HepG2 (cell line): ENCODE results near the gene THEM5. TPM values are rescaled to one million over a fixed set of nuclear protein-coding genes. Genes with fewer than 3 reads are reported as not detected.
"Not testable (repeated sequence)": the region's sequence is repeated elsewhere in the genome, so short reads cannot be mapped to it uniquely, and the experiment has no call there.

Source experiments
- ATAC-seq: fragments of 200-7000 bp; cut with Tn5 transposase; 3 replicates; pipeline ENCODE4 v1.9.1; 2020; ENCODE audit warnings: mild to moderate bottlenecking, moderate library complexity
- BruUV-seq: library from RNA; stranded (reverse); fragments of 400-500 nt; replicated peaks from 2 replicates; lab custom pipeline; 2021; lab: Mats Ljungman, UMichigan
- CTCF ChIA-PET: fragments of 300-600 bp; formaldehyde crosslinking; extraction: SDS; loops from one replicate; lab custom pipeline; 2021; ENCODE audit warnings: low total read pairs, inconsistent platforms, low intra/inter-chr PET ratio; lab: Yijun Ruan, JAX
- POLR2A ChIA-PET: fragments of 350-600 bp; sonication (Branson Sonifier 250); formaldehyde crosslinking; loops from one replicate; lab custom pipeline; 2020; ENCODE audit warnings: antibody characterized with exemption, inconsistent platforms; lab: Yijun Ruan, JAX
- DNase-seq: peaks from one replicate; pipeline ENCODE4 v3.0.0-alpha.2; 2015; ENCODE audit warnings: low spot score
- FAIRE-seq: peaks from 3 replicates; lab custom pipeline; 2011; peaks lifted over from hg19 to GRCh38; lab: Jason Lieb, UNC
- H2AFZ ChIP-seq: one replicate; pipeline ENCODE4 v1.6.1; 2011; ENCODE audit warnings: low read length, inconsistent platforms
- H3K27ac ChIP-seq: fragments of 300-600 bp; 3 replicates; pipeline ENCODE4 v1.8.0; 2011; ENCODE audit warnings: mixed run types, mild to moderate bottlenecking, mixed read lengths, low read length, inconsistent platforms; ENCODE audit not compliant: insufficient read depth; ENCODE audit errors: extremely low read length
- H3K27me3 ChIP-seq, 2 experiments: fragments of 200-600 bp in 1 of 2; 2 replicates in 1 of 2; 3 replicates in 1 of 2; pipeline versions ENCODE4 v1.6.0 to v1.8.0; 2011; ENCODE audit warnings: low read length in 2 of 2, mild to moderate bottlenecking in 2 of 2, moderate library complexity in 2 of 2, inconsistent platforms in 1 of 2; ENCODE audit not compliant: insufficient read depth in 2 of 2, control insufficient read depth in 1 of 2
- H3K36me3 ChIP-seq, 2 experiments: fragments of 200-600 bp in 1 of 2; replicated peaks in 1 of 2; 2 replicates in 1 of 2; 3 replicates in 1 of 2; pipeline versions ENCODE4 v1.5.1 to v1.8.0; 2011; ENCODE audit warnings: low read length in 2 of 2, inconsistent platforms in 1 of 2; ENCODE audit not compliant: insufficient read depth in 2 of 2, control insufficient read depth in 1 of 2
- H3K4me1 ChIP-seq: 2 replicates; pipeline ENCODE4 v1.5.1; 2012; ENCODE audit warnings: low read length, inconsistent platforms; ENCODE audit not compliant: insufficient read depth
- H3K4me2 ChIP-seq: 2 replicates; pipeline ENCODE4 v1.6.0; 2011; ENCODE audit warnings: low read depth, low read length, inconsistent platforms
- H3K4me3 ChIP-seq, 3 experiments: fragments of 200-600 bp in 1 of 3; sonication (generic), shearing (Covaris generic) in 1 of 3; replicated peaks in 1 of 3; 2 replicates each; pipeline ENCODE4 v1.5.1; 2011 to 2016; ENCODE audit warnings: low read length in 3 of 3, inconsistent platforms in 2 of 3, low read depth in 2 of 3, mild to moderate bottlenecking in 2 of 3, control low read depth in 1 of 3, mixed read lengths in 1 of 3; ENCODE audit not compliant: insufficient read depth in 1 of 3
- H3K79me2 ChIP-seq: one replicate; pipeline ENCODE4 v1.6.1; 2011; ENCODE audit warnings: low read length, inconsistent platforms; ENCODE audit not compliant: insufficient read depth
- H3K9ac ChIP-seq: 2 replicates; pipeline ENCODE4 v1.6.0; 2011; ENCODE audit warnings: mild to moderate bottlenecking, low read depth, low read length, inconsistent platforms; ENCODE audit not compliant: insufficient read depth
- H3K9me3 ChIP-seq: 2 replicates; pipeline ENCODE4 v1.5.1; 2012; ENCODE audit warnings: mild to moderate bottlenecking, low read length
- H4K20me1 ChIP-seq: 2 replicates; pipeline ENCODE4 v1.6.0; 2011; ENCODE audit warnings: inconsistent platforms, mild to moderate bottlenecking, low read length, moderate library complexity; ENCODE audit not compliant: insufficient read depth
- ERF ChIP-seq: IDR thresholded peaks from 2 replicates; pipeline ENCODE4 v1.6.1; 2018; ENCODE audit warnings: missing biosample characterization, missing genetic modification reagents
- GABPB1 ChIP-seq: IDR thresholded peaks from 2 replicates; pipeline ENCODE4 v1.6.1; 2016; ENCODE audit warnings: mild to moderate bottlenecking, missing genetic modification reagents, moderate library complexity, missing compliant biosample characterization
- GMEB2 ChIP-seq: IDR thresholded peaks from 2 replicates; pipeline ENCODE4 v1.6.1; 2016; ENCODE audit warnings: missing biosample characterization, missing genetic modification reagents, low read depth
- GPN1 ChIP-seq: sonication (generic); formaldehyde crosslinking; IDR thresholded peaks from 2 replicates; pipeline ENCODE4 v1.5.1; 2020; ENCODE audit warnings: missing genetic modification reagents, borderline replicate concordance
- NFYC ChIP-seq: IDR thresholded peaks from 2 replicates; pipeline ENCODE4 v1.6.1; 2016; ENCODE audit warnings: missing genetic modification reagents, missing compliant biosample characterization
- POLR2AphosphoS2 ChIP-seq: IDR thresholded peaks from 2 replicates; pipeline ENCODE4 v1.6.1; 2011; ENCODE audit warnings: low read depth, low read length, improper control_type of control experiment
- SYNCRIP ChIP-seq: fragments of 200-400 bp; formaldehyde crosslinking; IDR thresholded peaks from 2 replicates; pipeline ENCODE4 v1.6.1; 2018; ENCODE audit warnings: mild to moderate bottlenecking, low read depth, low read length; ENCODE audit not compliant: insufficient read depth
- TAF1 ChIP-seq: sonication (generic); formaldehyde crosslinking; IDR thresholded peaks from 2 replicates; pipeline ENCODE4 v1.4.0; 2020; ENCODE audit warnings: missing genetic modification reagents
- TFAP4 ChIP-seq: sonication (generic); IDR thresholded peaks from 2 replicates; pipeline ENCODE4 v1.6.1; 2016; ENCODE audit warnings: low read depth, borderline replicate concordance
- ZNF414 ChIP-seq: sonication (generic); formaldehyde crosslinking; IDR thresholded peaks from 2 replicates; pipeline ENCODE4 v1.5.0; 2020; ENCODE audit warnings: missing genetic modification reagents
- ZNF556 ChIP-seq: sonication (generic); formaldehyde crosslinking; IDR thresholded peaks from 2 replicates; pipeline ENCODE4 v1.4.0; 2020; ENCODE audit warnings: mild to moderate bottlenecking, missing genetic modification reagents, borderline replicate concordance
- ZNF749 ChIP-seq: sonication (generic); formaldehyde crosslinking; IDR thresholded peaks from 2 replicates; pipeline ENCODE4 v1.8.0; 2022; ENCODE audit warnings: mild to moderate bottlenecking, missing genetic modification reagents, moderate library complexity, borderline replicate concordance
- ZSCAN9 ChIP-seq: IDR thresholded peaks from 2 replicates; pipeline ENCODE4 v1.6.1; 2016; ENCODE audit warnings: borderline replicate concordance
- WGBS: methylation state at CpG from one replicate; pipeline ENCODE4 v1.1.6; 2017; ENCODE audit warnings: low lambda C conversion rate; 5-methylcytosine and 5-hydroxymethylcytosine counted together
- in situ Hi-C: cut with HindIII; loops from 2 replicates; pipeline ENCODE4 v1.10.0; 2017; ENCODE audit warnings: low pct_unique_long_range_greater_than_20kb; ENCODE audit not compliant: extremely low pct_ligation_motif_present
- intact Hi-C: fragments of 100-400 bp; cut with micrococcal nuclease; formaldehyde crosslinking; loops from one replicate; pipeline ENCODE4 v1.10.0; 2022; ENCODE audit not compliant: unreplicated experiment
- polyA plus RNA-seq, 8 experiments: library from polyadenylated mRNA; depleted of rRNA in 3 of 8; stranded (reverse) in 7 of 8; unstranded in 1 of 8; fragments of >200 nt; fragmentation: Illumina TruSeq in 4 of 8; extraction: Trizol in 4 of 8; gene quantifications; 2 replicates each; pipeline versions ENCODE4 v1.2.1 to v1.2.3, GENCODE V29; 2011 to 2016; ENCODE audit warnings: low read depth in 4 of 8, missing spikeins in 1 of 8, mixed read lengths in 1 of 8; ENCODE audit not compliant: insufficient read depth in 1 of 8
- total RNA-seq, 5 experiments: library from RNA; depleted of rRNA; stranded (reverse); fragments of >200 nt; fragmentation: Illumina TruSeq; extraction: Trizol; gene quantifications; 2 replicates each; pipeline ENCODE4 v1.2.3, GENCODE V29; 2016; ENCODE audit warnings: low read depth in 1 of 5

THEM5 gene
- total and polyA plus RNA-seq, 2 of the 13 experiments (the other 11 are each of a cell fraction or from before 2014, with no cell fraction given) = not detected

GRCh38 chr1:151885479-151885878 is 32.0 kb upstream of the THEM5 start (continued):
- no peak for TF ChIP-seq GMEB2 (CRISPR knock-in tag)
- TF ChIP-seq ZSCAN9 = no peak
- no peak for TF ChIP-seq NFYC (CRISPR knock-in tag)
- TF ChIP-seq GABPB1 (CRISPR knock-in tag) = no peak
- no peak for TF ChIP-seq TFAP4
- TF ChIP-seq ZNF749 (CRISPR knock-in tag) = no peak
- TF ChIP-seq SYNCRIP = no peak
- no peak for TF ChIP-seq TAF1 (CRISPR knock-in tag)
- TF ChIP-seq ERF (CRISPR knock-in tag) = no peak
- no peak for TF ChIP-seq GPN1 (CRISPR knock-in tag)
- no peak for TF ChIP-seq ZNF414
- TF ChIP-seq POLR2AphosphoS2 = no peak
- no peak for TF ChIP-seq ZNF556
- TF ChIP-seq, all 625 proteins: peak for 0

- in situ Hi-C loops, H3K9ac ChIP-seq, H3K4me2 ChIP-seq, POLR2A ChIA-PET, H3K4me3 ChIP-seq, BruUV-seq, ATAC-seq, H4K20me1 ChIP-seq, H3K79me2 ChIP-seq, H3K4me1 ChIP-seq, DNase-seq, H3K9me3 ChIP-seq, H2AFZ ChIP-seq, H3K27ac ChIP-seq, FAIRE-seq, H3K27me3 ChIP-seq, H3K36me3 ChIP-seq, CTCF ChIA-PET: not testable (repeated sequence)
- intact Hi-C loops = loop anchor here (5.0 kb wide), 1 partner anchor 47 kb away; no protein-coding TSS in a partner anchor
- WGBS = 95% methylated on average over 5 of the region's 5 CpGs
Observed at GRCh38 chr1:151884879-151885278, 31.4 kb upstream of the THEM5 start.

- DNase-seq, H3K4me1 ChIP-seq, CTCF ChIA-PET, H3K4me2 ChIP-seq, H3K9ac ChIP-seq, H3K4me3 ChIP-seq, H3K27ac ChIP-seq, in situ Hi-C loops, H4K20me1 ChIP-seq, H3K27me3 ChIP-seq, H3K36me3 ChIP-seq, ATAC-seq, intact Hi-C loops, BruUV-seq, H2AFZ ChIP-seq, FAIRE-seq, H3K79me2 ChIP-seq, H3K9me3 ChIP-seq: not testable (repeated sequence)
- POLR2A ChIA-PET = interaction anchor here (0.7 kb wide), 1 partner anchor 25 kb away, joined by 3 read pairs; the partner anchor contains the start of gene THEM4
- 97% methylated on average over 3 of the region's 3 CpGs for WGBS
Observed at GRCh38 chr1:151884445-151884844, 30.9 kb upstream of the THEM5 start.
